DOHH2 (cell line): ENCODE data around the gene GLYATL1B.
"Not testable (repeated sequence)": the region's sequence is repeated elsewhere in the genome, so short reads cannot be mapped to it uniquely, and the experiment has no call there.

Source experiments
- EZH2phosphoT487 ChIP-seq: fragments of 200-600 bp; sonication (generic); IDR thresholded peaks from 2 replicates; pipeline ENCODE4 v1.6.1; 2017; ENCODE audit warnings: borderline replicate concordance, mild to moderate bottlenecking, antibody characterized with exemption, low read length, moderate library complexity, mixed read lengths
- TF ChIP-seq, protein P1 (sequence below): fragments of 200-600 bp; sonication (generic); IDR thresholded peaks from one replicate; pipeline ENCODE4 v1.5.1; 2014; ENCODE audit warnings: antibody characterized with exemption, mild to moderate bottlenecking, low read depth, low read length; ENCODE audit not compliant: poor library complexity, severe bottlenecking

DNA sequence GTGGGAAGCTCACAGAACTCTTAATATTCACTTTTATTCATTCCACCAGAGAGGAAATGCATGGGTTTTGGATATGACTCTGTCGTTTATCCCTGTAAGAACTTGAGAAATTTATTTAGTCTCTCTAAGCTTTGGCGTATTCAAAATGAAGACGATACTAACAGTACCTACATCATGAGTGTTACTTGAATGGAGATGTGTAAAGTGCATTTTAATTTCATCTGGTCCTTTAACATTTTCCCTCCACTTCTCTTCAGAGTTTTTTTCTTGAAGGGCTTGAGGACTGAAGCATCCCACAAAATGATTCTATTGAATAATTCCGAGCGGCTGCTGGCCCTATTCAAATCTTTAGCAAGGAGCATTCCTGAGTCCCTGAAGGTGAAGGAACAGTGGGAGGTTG is at the start of gene GLYATL1B:
- TF ChIP-seq, protein P1, sequence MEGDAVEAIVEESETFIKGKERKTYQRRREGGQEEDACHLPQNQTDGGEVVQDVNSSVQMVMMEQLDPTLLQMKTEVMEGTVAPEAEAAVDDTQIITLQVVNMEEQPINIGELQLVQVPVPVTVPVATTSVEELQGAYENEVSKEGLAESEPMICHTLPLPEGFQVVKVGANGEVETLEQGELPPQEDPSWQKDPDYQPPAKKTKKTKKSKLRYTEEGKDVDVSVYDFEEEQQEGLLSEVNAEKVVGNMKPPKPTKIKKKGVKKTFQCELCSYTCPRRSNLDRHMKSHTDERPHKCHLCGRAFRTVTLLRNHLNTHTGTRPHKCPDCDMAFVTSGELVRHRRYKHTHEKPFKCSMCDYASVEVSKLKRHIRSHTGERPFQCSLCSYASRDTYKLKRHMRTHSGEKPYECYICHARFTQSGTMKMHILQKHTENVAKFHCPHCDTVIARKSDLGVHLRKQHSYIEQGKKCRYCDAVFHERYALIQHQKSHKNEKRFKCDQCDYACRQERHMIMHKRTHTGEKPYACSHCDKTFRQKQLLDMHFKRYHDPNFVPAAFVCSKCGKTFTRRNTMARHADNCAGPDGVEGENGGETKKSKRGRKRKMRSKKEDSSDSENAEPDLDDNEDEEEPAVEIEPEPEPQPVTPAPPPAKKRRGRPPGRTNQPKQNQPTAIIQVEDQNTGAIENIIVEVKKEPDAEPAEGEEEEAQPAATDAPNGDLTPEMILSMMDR, result not testable (repeated sequence)
- TF ChIP-seq EZH2phosphoT487, result not testable (repeated sequence)
